OCI-LY1 (cell line): ENCODE measurements around the gene DHRS4L2.
"Not testable (repeated sequence)": the region's sequence is repeated elsewhere in the genome, so short reads cannot be mapped to it uniquely, and the experiment has no call there.

Experiments
- EZH2 ChIP-seq: fragments of 200-600 bp; sonication (generic), shearing (Covaris generic); IDR thresholded peaks from 2 replicates; pipeline ENCODE4 v1.8.0; 2017; ENCODE audit warnings: borderline replicate concordance, mixed run types, mild to moderate bottlenecking, antibody characterized with exemption, low read length, moderate library complexity, mixed read lengths
- TF ChIP-seq, protein P1 (sequence below): fragments of 200-600 bp; sonication (generic), shearing (Covaris generic); IDR thresholded peaks from 2 replicates; pipeline ENCODE4 v1.5.1; 2017; ENCODE audit warnings: mild to moderate bottlenecking, antibody characterized with exemption, low read length, moderate library complexity, mixed read lengths

DNA sequence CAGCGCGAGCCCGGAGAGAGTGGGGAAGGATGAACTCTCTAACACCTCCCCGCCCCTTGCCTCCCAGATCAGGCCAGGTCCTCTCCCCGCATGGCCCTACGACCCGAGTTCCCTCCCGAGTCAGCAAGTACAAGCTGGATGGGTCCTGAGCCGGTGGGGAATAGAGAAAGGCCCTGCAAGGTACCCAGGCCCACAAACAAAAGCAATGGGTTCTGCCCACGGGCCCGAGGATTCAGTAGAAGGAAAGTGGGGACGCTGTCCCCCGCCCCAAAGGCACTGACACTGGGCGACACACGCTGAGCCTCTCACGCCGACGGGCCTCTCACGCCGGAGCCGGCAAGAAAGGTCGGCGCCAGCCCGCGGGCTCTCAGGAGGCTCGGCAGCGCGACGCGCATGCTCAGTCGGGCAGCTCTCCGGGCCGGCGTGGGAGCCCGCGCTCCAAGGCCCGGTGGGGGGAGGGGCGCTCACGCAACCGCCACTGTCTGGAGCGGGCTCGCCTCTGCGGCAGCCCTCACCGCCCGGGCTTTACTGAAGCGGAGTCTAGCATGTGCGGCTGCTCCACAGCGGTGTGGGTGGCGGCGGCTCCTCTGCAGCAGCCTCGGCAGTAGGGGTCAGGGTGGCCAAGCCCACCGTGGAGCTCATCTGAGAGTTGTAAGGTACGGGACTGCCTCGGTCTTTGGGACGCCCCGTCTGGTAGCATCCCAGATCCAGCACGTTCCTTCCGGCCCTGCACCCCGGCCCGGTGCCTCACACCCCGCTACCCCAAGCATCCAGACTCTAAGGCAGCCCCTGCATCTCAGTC lies 19.0 kb upstream of the DHRS4L2 start:
- TF ChIP-seq, protein P1, sequence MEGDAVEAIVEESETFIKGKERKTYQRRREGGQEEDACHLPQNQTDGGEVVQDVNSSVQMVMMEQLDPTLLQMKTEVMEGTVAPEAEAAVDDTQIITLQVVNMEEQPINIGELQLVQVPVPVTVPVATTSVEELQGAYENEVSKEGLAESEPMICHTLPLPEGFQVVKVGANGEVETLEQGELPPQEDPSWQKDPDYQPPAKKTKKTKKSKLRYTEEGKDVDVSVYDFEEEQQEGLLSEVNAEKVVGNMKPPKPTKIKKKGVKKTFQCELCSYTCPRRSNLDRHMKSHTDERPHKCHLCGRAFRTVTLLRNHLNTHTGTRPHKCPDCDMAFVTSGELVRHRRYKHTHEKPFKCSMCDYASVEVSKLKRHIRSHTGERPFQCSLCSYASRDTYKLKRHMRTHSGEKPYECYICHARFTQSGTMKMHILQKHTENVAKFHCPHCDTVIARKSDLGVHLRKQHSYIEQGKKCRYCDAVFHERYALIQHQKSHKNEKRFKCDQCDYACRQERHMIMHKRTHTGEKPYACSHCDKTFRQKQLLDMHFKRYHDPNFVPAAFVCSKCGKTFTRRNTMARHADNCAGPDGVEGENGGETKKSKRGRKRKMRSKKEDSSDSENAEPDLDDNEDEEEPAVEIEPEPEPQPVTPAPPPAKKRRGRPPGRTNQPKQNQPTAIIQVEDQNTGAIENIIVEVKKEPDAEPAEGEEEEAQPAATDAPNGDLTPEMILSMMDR, result not testable (repeated sequence)
- TF ChIP-seq EZH2, result not testable (repeated sequence)
